Breast epithelium (tissue), 4 donors: Measurements from ENCODE around the gene NEGR1. TPM values are rescaled to one million over a fixed set of nuclear protein-coding genes. Genes with fewer than 3 reads are reported as not detected.

Experiments
- DNase-seq, 2 donors: peaks; one replicate each; pipeline ENCODE4 v3.0.0-alpha.2; 2019; ENCODE audit warnings: low spot score in 2 of 2
- H3K27ac ChIP-seq, 2 donors: fragments of 200-600 bp; sonication (generic) in 1 of 2; one replicate each; pipeline ENCODE4 v1.5.1; 2016 to 2019; ENCODE audit warnings: mild to moderate bottlenecking in 1 of 2
- H3K27me3 ChIP-seq, 2 donors: fragments of 200-600 bp; sonication (generic) in 1 of 2; one replicate each; pipeline versions ENCODE4 v1.5.1 to v1.6.0; 2017 to 2019; ENCODE audit warnings: control low read depth in 1 of 2, mild to moderate bottlenecking in 1 of 2
- H3K36me3 ChIP-seq: fragments of 200-600 bp; one replicate; pipeline ENCODE4 v1.5.1; 2019
- H3K4me1 ChIP-seq, 2 donors: fragments of 200-600 bp; sonication (generic); one replicate each; pipeline ENCODE4 v1.5.1; 2016 to 2019; ENCODE audit warnings: control low read depth in 1 of 2
- H3K4me3 ChIP-seq, 3 donors: fragments of 200-600 bp; sonication (generic); 1 replicate in 2 of 3; 2 replicates in 1 of 3; pipeline ENCODE4 v1.5.1; 2016 to 2019; ENCODE audit warnings: mild to moderate bottlenecking in 3 of 3, moderate library complexity in 2 of 3
- H3K9me3 ChIP-seq, 2 donors: fragments of 200-600 bp; sonication (generic) in 1 of 2; one replicate each; pipeline ENCODE4 v1.5.1; 2016 to 2019; ENCODE audit warnings: control low read depth in 1 of 2
- POLR2A ChIP-seq: fragments of 450-650 bp; IDR thresholded peaks from one replicate; pipeline ENCODE4 v1.6.1; 2016; ENCODE audit warnings: antibody characterized with exemption, mild to moderate bottlenecking, moderate library complexity
- POLR2AphosphoS5 ChIP-seq, 3 donors: sonication (generic); formaldehyde crosslinking; IDR thresholded peaks; one replicate each; pipeline ENCODE4 v1.6.1; 2017; ENCODE audit warnings: antibody characterized with exemption in 3 of 3
- intact Hi-C: fragments of 100-400 bp; cut with DNase I; formaldehyde crosslinking; loops from one replicate; pipeline ENCODE4 v1.15.1; 2023; ENCODE audit warnings: low total_unique reads
- total RNA-seq, 3 donors: library from RNA; depleted of rRNA; stranded (reverse); fragments of >200 nt; gene quantifications; one replicate each; pipeline ENCODE4 v1.1.0, GENCODE V29; 2016
- TF ChIP-seq, protein P1 (sequence below), 3 donors: fragments of 450-650 bp; IDR thresholded peaks; one replicate each; pipeline ENCODE4 v1.5.1; 2016 to 2017; ENCODE audit warnings: antibody characterized with exemption in 3 of 3, mild to moderate bottlenecking in 3 of 3, moderate library complexity in 3 of 3

Gene NEGR1
- total RNA-seq, 3 donors from 2014 or later: 5.6 to 33.3 (median 7.9) TPM

DNA sequence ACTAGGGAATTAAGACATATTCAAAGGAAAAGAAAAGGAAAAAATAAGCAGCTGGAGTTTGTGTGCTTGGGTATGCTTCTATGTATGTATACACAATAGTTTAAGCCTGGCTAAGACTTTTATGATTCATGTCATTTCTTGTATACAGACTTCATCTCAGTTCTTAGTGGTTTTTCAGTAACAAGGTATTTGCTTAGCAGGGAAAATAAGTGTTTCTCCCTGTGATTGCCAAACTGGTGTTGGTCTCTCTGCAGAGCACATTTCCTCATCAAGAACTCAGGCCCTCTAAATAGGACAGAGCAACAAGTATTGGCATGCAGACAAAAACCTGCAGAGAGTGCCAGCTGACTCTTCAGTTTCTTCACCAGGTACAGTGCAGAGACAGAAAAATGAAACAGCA lies 717.1 kb downstream of the NEGR1 start:
- intact Hi-C loops: no loop called here

DNA sequence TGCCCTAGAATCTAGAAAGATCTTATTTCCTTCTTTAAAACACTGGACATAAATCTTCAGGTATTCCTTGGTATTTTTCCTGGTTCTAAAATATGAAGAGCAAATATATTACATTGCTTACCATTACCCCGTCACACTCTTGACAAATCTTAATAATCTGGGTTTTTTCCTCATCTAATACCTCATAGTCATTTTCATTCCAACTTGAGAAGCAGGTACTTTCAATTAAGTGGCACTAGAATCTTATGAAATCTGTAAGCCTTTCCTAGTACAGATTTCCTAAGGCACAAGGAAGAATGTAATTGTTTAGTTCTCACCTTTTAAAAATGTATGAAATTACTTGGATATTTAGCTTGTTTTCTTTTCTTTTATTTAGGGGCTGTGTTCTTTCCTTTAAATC lies 720.0 kb downstream of the NEGR1 start:
- H3K27ac ChIP-seq: no peak overlapping the region
- intact Hi-C loops: no loop called here
- H3K9me3 ChIP-seq: no peaks in the 10 kb centered on the region
- H3K4me1 ChIP-seq: no peaks in the 10 kb centered on the region
- H3K27me3 ChIP-seq: no peaks in the 10 kb centered on the region
- H3K4me3 ChIP-seq: no peak overlapping the region
- DNase-seq: no peak
- TF ChIP-seq, protein P1, sequence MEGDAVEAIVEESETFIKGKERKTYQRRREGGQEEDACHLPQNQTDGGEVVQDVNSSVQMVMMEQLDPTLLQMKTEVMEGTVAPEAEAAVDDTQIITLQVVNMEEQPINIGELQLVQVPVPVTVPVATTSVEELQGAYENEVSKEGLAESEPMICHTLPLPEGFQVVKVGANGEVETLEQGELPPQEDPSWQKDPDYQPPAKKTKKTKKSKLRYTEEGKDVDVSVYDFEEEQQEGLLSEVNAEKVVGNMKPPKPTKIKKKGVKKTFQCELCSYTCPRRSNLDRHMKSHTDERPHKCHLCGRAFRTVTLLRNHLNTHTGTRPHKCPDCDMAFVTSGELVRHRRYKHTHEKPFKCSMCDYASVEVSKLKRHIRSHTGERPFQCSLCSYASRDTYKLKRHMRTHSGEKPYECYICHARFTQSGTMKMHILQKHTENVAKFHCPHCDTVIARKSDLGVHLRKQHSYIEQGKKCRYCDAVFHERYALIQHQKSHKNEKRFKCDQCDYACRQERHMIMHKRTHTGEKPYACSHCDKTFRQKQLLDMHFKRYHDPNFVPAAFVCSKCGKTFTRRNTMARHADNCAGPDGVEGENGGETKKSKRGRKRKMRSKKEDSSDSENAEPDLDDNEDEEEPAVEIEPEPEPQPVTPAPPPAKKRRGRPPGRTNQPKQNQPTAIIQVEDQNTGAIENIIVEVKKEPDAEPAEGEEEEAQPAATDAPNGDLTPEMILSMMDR (IDR thresholded peaks at IDR 0.05): no peak
- TF ChIP-seq POLR2AphosphoS5 (IDR thresholded peaks at IDR 0.05) (no peak), POLR2A (no peak)
- no peaks in the 10 kb centered on the region for H3K36me3 ChIP-seq

More for the DNA sequence above, 717.1 kb downstream of the NEGR1 start:
- Histone ChIP-seq H3K4me1 (no peaks in the 10 kb centered on the region), H3K27ac (no peak overlapping the region), H3K9me3 (no peaks in the 10 kb centered on the region), H3K27me3 (no peaks in the 10 kb centered on the region), H3K4me3 (no peak overlapping the region), H3K36me3 (no peaks in the 10 kb centered on the region)
- TF ChIP-seq POLR2A (no peak), POLR2AphosphoS5 (IDR thresholded peaks at IDR 0.05) (no peak)
- TF ChIP-seq, protein P1 (IDR thresholded peaks at IDR 0.05): no peak
- peak in 1 of 2 donors; percentile 31 for DNase-seq

DNA sequence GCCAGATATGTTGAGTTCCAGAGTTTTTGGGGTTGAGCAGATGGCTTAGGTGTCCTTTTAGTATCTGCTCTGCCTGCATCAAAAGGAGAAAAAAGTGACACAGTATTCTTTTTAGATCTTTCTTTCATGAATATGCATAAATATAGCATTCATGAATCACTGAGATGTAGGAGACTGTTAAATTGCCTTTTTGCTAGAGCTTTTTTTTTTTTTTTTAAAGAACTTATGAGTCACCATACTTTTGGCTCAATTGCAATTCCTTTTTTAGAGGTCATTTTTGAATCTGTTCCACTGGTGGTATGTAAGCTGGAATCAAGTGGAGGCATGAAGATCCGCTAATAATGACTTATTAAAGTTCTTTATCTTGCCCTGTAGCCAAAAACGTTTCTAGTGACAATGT lies 720.6 kb downstream of the NEGR1 start:
- no peaks in the 10 kb centered on the region for H3K36me3 ChIP-seq
- DNase-seq: no peak
- H3K27ac ChIP-seq: no peak overlapping the region
- H3K4me3 ChIP-seq: no peak overlapping the region
- no peaks in the 10 kb centered on the region for H3K4me1 ChIP-seq
- intact Hi-C loops: no loop called here
- no peaks in the 10 kb centered on the region for H3K27me3 ChIP-seq
- TF ChIP-seq, protein P1 (IDR thresholded peaks at IDR 0.05): no peak
- TF ChIP-seq POLR2AphosphoS5 (IDR thresholded peaks at IDR 0.05): no peak
- no peak for TF ChIP-seq POLR2A
- H3K9me3 ChIP-seq: no peaks in the 10 kb centered on the region

DNA sequence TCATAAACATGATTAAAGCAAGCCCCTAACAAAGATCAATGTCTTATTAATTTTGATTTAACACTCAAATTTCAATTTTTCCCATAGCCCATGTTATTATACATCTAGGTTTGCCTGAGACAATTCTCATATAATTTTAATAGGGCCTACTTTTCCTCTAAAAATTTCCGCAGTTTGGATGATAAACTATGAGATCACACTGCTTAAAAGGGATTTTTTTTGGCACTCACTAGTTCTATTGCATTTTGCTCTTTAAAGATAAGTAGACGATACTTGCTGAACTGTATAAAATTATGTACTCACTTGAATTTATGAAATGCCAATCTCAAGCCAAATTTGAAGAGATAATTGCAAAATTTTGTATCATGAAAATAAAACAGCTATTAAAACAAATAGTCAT lies 721.1 kb downstream of the NEGR1 start:
- no peak overlapping the region for H3K27ac ChIP-seq
- TF ChIP-seq POLR2A (no peak), POLR2AphosphoS5 (IDR thresholded peaks at IDR 0.05) (no peak)
- TF ChIP-seq, protein P1 (IDR thresholded peaks at IDR 0.05): no peak
- intact Hi-C loops: no loop called here
- no peaks in the 10 kb centered on the region for H3K4me1 ChIP-seq
- no peaks in the 10 kb centered on the region for H3K27me3 ChIP-seq
- no peak for DNase-seq
- no peaks in the 10 kb centered on the region for H3K36me3 ChIP-seq
- no peaks in the 10 kb centered on the region for H3K9me3 ChIP-seq
- no peak overlapping the region for H3K4me3 ChIP-seq

DNA sequence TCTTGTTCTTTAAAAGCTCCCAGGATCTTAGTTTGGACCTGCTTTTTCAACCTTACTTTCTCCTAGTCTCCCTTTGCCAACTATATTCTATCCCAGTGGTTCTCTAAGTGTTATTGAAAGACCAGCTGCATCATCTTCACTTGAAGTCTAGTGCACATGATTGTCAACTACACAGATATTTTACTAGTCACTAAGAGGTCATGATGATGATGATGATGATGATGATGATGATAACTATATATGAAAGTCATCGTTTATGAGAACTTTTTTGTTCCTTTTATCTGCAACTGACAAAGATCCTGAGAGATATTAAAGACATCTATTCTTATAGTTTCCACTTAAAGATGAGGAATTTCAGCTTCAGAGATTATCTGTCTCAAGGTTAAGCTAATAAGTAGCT lies 722.5 kb downstream of the NEGR1 start:
- H3K9me3 ChIP-seq: no peaks in the 10 kb centered on the region
- TF ChIP-seq, protein P1 (IDR thresholded peaks at IDR 0.05): no peak
- TF ChIP-seq POLR2AphosphoS5 (IDR thresholded peaks at IDR 0.05) (no peak), POLR2A (no peak)
- no peaks in the 10 kb centered on the region for H3K4me1 ChIP-seq
- H3K27ac ChIP-seq: no peak overlapping the region
- intact Hi-C loops: no loop called here
- no peaks in the 10 kb centered on the region for H3K36me3 ChIP-seq
- DNase-seq: no peak
- no peak overlapping the region for H3K4me3 ChIP-seq
- no peaks in the 10 kb centered on the region for H3K27me3 ChIP-seq
